Measurements from ENCODE around the gene AEBP2. TPM values are rescaled to one million over a fixed set of nuclear protein-coding genes. Genes with fewer than 3 reads are reported as not detected.
"Not testable (repeated sequence)": the region's sequence is repeated elsewhere in the genome, so short reads cannot be mapped to it uniquely, and the experiment has no call there.

AEBP2 gene
- total RNA-seq, 1 donor from 2014 or later = 18.8 TPM

DNA sequence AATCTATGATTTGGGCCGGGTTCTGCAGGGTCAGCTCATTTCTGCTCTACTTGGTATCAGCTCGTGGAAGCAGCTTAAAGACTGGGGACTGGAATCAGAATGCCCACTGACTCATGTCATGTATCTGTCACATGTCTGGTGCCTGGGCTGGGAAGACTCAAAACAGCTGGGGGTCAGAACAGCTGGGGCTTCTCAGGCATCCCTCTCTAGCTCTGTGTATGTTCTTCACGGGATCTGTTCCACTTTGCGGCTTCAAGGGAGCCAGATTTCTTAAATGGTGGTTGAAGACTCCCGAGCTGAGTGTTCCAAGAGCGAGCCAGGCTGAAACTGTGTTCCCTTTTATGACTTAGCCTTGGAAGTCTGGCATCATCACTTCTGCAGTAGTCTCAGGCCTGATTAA, 11.9 kb downstream of the AEBP2 start:
- peak; percentile 92 for DNase-seq (ENCODE audit: low read depth)

DNA sequence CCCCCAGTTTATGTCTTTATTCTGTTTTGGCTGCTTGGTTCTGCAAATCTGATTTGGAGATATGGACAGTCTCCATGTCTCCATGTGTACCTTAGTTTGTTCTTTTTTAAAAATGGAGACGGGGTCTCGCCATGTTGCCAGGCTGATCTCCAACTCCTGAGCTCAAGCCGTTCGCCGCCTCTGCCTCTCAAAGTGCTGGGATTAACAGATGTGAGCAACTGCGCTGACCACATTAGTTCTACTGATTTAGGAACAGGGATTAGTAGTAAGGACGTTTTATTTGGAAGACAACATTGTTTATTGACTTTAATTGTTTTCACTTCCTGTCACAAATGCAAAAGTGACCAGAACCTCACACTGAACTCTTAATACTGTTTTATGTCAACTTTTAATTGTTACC, 14.7 kb downstream of the AEBP2 start:
- DNase-seq (ENCODE audit: low read depth) = peak; percentile 26

DNA sequence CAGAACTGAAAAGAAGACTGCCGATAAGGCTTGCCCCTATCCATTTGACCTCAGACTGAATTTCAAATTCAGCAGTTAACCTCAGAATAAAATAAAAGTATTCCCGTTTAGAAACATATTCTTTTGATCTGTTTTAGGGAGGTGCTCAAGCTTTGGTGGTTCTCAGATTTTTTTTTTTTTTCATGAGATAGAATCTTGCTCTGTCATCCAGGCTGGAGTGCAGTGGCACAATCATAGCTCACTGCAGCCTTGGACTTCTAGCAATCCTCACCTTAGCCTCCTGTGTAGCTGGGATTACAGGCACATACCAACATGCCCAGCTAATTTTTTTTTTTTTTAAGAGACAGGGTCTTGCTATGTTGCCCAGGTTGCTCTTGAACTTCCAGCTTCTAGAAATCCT, 15.5 kb downstream of the AEBP2 start:
- DNase-seq (ENCODE audit: low read depth) = no peak

DNA sequence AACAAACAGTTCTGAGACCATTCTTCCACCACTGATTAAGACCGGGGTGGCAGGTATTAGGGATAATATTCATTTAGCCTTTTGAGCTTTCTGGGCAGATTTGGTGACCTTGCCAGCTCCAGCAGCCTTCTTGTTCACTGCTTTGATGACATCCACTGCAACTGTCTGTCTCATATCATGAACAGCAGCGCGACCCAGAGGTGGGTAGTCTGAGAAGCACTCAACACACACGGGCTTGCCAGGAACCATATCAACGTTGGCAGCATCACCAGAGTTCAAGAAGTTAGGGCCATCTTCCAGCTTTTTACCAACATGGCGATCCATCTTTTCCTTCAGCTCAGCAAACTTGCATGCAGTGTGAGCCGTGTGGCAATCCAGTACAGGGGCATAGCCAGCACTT, 16.9 kb downstream of the AEBP2 start:
- no peak for DNase-seq (ENCODE audit: low read depth)

DNA sequence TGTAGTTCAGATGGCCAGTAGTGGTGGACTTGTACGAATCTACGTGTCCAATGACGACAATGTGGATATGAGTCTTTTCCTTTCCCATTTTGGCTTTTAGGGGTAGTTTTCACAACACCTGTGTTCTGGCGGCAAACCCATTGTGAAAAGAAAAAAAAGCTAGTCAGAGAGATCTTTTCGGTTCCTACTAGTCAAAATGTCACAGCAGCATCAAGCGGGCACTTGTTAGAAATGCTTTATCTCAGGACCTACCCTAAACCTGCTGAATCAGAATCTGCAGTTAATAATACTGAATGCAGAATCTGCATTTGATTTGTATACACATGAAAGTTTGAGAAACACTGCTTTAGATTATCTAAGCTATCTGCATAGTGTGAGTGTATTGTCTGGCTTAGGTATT, 18.3 kb downstream of the AEBP2 start:
- no peak for DNase-seq (ENCODE audit: low read depth)

DNA sequence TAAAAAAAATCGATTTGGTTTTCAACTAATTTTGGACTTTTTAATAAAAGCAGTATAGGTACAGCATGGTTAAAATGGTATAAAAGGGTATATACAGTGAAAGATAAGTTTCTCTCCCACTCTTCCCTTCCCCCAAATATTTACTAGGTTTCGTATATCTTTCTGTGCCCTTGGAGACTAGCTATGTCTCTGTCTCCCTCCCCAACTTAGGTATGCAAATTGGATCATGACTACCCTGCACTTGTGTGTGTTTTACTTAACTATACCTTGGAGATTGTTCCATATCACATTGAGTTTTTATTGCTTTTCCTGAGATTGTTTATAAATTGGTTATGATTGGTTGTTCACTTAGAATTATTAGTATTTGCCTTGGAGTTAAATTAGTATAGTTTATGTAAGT, 19.4 kb downstream of the AEBP2 start:
- no peak for DNase-seq (ENCODE audit: low read depth)

DNA sequence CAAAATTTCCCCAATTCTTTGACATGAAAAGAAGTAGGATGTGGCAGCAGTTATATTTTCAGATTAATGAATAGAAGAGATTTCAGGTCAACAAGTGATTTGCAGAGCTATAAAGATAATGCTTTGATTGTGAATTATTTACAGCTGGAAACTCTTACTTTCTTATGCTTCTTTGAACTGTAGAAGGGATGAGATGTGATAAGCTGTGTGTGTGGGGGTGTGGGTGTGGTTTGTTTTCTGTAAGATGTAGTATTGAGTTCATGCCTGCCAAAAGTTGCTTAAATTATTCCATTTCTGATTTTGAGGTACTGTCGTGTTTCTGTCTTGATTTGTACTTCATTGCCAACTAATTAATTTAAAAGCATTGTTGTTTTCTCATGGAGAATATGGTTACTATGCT, 22.7 kb downstream of the AEBP2 start:
- no peak for DNase-seq (ENCODE audit: low read depth)

DNA sequence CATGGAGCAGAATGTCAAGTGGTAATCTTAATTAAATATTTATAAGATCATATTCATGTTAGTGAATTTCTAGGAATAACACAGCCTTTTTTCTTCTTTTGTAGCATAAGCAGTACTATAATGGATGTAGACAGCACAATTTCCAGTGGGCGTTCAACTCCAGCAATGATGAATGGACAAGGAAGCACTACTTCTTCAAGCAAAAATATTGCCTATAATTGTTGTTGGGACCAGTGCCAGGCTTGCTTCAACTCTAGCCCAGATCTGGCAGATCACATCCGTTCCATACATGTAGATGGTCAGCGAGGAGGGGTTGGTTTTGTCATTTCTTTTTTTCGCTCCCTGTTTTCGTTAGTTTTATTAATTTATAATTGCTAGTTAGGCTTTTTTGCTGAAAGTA, 23.1 kb downstream of the AEBP2 start:
- DNase-seq (ENCODE audit: low read depth) = no peak

DNA sequence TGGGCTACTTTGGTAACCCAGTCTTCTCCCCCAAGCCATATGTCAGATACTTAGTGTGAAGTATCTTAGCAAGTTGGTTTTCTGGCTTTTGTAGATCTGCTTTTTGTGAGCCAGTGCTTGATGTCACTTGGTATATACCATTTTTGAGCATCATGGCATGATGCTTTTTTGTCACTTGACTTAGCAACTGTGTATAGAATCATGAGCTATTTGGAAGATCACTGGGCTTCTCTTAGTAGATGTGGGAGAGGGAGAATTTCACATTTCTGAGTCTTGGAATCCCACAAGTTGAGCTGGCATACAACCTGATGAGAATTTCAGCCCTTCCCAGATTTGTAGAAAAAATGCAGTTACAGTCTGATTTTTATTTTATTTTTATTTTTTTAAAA, 24.9 kb downstream of the AEBP2 start:
- no peak for DNase-seq (ENCODE audit: low read depth)

DNA sequence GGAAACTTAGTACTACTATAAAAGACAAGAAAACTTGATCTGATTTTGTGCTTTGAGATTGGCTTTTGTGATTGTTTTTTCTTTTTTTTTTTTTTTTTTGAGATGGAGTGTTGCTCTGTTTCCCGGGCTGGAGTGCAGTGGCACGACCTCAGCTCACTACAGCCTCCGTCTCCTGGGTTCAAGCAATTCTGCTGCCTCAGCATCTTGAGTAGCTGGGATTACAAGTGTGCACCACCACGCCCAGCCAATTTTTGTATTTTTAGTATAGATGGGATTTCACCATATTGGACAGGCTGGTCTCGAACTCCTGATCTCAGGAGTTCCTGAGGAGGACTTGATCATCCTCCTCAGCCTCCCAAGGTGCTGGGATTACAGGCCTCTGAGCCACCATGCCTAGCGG, 26.4 kb downstream of the AEBP2 start:
- DNase-seq (ENCODE audit: low read depth) = no peak

DNA sequence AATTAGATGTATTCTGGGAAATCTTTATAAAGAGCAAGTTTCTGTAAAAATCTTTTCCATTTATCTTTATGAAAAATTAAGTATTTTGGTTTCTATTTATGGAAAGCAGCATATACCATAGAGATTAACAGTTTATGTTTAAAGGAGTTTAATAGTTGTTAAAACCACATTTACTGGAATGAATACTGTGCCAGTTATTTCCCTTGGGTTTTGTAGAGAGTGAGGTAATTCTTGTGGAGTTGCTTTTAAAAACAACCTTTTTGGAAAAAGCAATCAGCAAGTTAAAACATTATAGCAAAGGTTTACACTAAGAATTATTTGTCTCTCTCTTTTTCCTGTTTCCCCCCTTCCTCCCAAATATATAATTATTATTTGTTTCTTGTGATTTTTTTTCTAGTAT, 34.9 kb downstream of the AEBP2 start:
- DNase-seq (ENCODE audit: low read depth) = no peak

DNA sequence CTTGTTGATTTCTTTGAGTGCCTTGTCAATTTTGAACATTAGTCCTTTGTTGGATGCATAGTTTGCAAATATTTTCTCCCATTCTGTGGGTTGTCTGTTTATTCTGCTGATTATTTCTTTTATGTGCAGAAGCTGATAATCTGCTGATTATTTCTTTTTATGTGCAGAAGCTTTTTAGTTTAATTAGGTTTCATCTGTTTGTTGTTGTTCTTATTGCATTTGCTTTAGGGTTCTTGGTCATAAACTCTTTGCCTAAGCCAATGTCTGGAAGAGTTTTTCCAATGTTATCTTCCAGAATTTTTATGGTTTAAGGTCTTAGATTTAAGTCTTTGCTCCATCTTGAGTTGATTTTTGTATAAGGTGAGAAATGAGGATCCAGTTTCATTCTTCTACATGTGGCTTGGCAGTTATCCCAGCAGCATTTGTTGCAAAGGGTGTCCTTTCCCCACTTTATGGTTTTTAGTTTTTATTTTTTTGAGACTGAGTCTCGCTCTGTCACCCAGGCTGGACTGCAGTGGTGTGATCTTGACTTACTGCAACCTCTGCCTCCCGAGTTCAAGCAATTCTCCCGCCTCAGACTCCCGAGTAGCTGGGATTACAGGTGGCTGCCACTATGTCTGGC, 36.7 kb downstream of the AEBP2 start:
- DNase-seq (ENCODE audit: low read depth) = not testable (repeated sequence)

DNA sequence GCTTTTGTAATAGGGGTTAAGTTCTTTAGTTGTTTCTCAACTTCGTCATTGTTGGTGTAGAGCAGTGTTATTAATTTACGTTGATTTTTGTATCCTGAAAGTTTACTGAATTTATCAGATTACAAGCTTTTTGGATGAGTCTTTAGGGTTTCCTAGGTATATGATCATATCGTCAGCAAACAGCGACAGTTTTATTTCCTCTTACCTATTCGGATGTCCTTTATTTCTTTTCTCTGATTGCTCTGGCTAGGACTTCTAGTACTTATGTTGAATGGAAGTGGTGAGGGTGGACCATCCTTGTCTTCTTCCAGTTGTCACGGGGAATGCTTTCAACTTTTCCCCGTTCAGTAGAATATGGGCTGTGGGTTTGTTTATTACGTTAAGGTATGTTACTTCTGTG, 37.8 kb downstream of the AEBP2 start:
- no peak for DNase-seq (ENCODE audit: low read depth)

DNA sequence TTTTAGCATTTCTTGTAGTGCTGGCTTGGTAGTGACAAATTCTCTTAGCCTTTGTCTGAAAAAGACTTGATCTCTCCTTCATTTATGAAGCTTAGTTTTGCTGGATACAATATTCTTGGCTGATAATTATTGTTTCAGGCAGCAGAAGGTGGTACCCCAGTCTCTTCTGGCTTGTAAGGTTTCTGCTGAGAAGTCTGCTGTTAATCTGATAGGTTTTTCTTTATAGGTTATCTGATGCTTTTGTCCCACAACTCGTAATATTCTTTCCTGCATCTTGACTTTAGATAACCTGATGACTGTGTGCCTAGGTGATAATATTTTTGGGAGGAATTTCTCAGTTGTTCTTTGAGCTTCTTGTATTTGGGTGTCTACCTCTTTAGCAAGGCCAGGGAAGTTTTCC, 41.2 kb downstream of the AEBP2 start:
- no peak for DNase-seq (ENCODE audit: low read depth)

DNA sequence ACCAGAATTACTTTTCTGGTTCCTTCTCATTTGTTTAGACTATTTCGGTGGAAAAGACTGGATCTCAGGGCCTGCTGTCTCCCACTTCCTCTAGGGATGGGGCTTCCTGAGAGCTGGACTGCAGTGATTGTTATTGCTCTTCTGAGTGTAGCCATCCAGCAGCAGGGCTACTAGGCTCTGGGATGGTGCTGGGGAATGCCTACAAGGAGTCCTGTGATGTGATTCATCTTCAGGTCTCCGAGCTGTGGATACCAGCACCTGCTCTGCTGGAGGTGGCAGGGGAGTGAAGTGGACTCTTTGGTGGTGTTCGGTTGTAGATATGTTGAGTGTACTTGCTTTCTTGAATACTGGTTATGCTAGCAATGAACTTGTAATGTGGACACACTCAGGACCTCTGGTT, 42.7 kb downstream of the AEBP2 start:
- no peak for DNase-seq (ENCODE audit: low read depth)

DNA sequence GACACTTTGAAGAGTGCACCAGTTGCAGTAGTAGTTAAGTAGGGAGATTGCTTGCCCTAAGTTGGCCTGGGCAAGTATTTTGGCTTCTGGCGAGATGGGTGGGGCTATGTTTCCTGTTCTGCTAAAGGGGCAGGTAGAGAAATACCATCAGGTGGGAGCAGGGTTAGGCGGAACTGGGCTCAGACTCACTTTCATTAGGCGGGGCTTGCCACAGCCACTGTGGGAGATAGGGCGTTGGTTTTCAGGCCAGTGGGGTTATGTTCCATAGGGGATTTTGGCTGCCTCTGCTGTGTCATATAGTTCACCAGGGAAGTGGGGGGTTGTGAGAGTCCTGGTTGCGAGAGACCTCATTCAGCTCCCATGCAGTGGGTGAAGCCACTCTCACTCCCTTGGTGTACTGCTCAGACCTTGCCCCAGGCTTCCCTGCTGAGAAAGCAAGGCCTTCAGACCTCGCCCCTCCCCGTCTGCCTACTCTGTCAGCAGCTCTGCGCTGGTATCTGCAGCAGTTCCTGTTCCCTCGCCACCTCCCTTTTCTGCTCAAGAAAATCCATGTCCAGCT, 43.3 kb downstream of the AEBP2 start:
- DNase-seq (ENCODE audit: low read depth) = no peak

DNA sequence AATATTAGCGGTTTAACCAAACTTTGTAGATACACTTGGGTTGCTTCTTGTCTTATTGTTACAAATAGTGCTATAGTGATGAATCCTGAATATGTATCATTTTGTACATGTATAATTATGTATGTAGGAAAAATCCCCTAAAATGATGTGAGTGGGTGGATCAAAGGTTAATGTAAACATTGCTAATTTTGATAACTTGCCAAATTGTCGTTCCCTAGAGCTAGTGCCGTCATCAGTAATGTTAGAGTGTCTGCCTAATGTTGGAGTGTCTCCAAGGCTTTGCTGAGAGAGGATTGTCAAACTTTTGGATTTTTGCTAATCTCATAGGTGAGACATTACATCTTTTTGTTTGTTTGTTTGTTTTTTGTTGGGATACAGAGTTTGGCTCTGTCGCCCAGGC, 44.4 kb downstream of the AEBP2 start:
- DNase-seq (ENCODE audit: low read depth) = no peak

DNA sequence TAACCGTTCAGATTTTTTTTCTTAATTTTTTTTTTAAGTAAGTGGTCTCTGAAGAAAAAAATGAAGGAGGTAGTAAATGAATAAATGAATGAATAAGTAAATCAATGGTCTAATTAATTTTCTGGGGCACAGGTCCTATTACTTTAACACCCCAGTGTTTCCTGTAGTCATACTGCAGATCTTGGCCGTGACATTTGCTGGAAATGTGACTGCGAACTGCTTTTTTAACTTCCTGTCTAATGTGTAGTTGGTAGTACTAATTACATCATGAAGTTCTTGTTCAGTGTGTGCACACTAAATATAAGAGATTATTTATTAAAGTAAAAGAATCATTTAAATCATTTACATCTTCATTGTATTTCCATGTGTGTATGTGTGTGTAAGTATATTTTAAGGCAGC, 45.4 kb downstream of the AEBP2 start:
- no peak for DNase-seq (ENCODE audit: low read depth)

DNA sequence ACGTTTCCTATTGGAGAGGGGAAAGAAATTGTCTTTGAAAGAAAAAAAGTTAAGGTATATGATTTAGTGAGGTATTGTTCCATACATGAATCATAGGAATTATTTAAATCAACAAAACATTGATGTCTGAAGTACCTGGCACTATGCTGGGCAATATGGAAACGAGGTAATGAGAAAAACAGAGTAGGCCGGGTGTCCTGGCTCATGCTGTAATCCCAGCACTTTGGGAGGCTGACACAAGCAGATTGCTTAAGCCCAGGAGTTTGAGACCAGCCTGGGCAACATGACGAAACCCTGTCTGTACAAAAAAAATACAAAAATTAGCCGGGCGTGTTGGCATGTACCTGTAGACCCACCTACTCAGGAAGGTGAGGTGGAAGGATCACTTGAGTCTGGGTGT, 45.9 kb downstream of the AEBP2 start:
- DNase-seq (ENCODE audit: low read depth) = no peak

DNA sequence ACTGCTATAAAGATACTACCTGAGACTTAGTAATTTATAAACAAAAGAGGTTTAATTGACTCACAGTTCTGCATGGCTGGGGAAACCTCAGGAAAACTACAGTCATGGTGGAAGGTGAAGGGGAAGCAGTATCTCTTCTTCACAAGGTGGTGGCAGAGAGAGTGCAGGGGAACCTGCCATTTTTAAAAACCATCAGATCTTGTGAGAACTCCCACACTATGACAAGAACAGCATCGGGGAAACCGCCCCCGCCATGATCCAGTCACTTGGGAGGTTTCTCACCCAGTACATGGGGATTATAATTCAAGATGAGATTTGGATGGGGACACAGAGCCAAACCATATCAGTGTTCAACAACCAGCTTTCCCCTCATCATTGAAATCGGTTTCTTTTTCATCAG, 49.9 kb downstream of the AEBP2 start:
- no peak for DNase-seq (ENCODE audit: low read depth)

DNA sequence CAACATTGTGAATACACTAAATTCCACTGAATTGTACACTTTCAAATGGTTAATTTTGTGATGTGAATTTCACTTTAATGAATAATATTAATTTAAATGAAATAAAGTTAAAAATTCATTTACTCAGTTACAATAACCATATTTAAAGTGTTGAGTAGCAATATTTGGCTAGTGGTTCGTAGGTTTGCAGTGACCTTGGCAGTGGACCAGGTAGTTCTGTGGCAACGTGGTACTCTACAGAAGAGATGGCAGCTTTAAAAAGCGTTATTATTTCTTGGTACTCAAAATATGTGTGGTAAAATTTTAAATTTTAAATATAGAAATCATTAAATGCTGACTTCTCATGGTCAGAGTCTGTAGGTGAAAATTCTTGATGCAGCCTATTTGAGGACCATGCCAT, 51.6 kb downstream of the AEBP2 start:
- DNase-seq (ENCODE audit: low read depth) = no peak

DNA sequence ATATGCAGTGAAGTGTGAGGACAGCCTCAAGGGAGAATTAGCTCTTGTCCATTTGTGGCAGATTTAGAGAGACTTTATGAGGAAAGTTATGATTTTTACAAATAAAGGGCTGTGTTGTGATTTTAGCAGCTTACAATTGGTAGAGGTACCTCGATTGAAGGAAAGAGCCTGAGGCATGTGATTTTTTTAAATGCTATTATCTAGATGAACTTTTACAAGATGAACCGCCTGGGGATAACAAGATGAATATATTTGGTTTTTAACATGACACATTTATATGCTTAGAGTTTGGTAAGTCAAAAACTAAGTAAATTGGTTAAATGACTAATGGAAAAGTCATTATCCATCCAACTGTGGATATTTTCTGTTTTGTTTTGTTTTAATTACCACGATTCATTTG, 52.6 kb downstream of the AEBP2 start:
- no peak for DNase-seq (ENCODE audit: low read depth)

DNA sequence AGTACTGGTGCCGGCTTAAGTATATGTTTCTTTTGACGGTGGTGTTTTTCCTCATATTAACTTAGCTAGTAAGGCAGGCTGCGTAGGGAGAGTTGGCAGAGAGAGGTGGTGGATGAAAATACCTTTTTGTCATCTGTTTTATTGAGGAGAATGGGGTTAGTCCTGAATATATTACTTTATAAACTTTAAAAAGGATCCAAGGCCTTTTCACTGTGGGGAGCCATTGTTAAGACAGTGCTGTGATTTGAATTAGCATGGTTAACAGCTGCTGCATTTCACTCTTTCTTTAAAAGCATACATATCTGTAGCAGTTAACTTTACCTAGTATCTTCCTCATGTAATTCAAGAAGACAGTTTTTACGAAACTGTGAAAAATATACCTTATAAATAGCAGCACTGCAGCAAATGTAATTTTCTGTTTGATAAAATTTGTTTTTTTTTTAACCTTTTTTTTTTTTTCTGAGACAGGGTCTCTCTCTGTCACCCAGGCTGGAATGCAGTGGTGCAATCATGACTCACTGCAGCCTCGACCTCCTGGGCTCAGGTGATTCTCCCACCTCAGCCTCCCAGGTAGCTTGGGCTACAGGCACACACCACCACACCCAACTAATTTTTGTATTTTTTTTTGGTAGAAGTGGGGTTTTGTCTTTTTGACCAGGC, 57.1 kb downstream of the AEBP2 start:
- DNase-seq (ENCODE audit: low read depth) = no peak

Measured in myocyte (in vitro differentiated cells).